ENCODE measurements around the gene DCST1. TPM values are rescaled to one million over a fixed set of nuclear protein-coding genes. Genes with fewer than 3 reads are reported as not detected.
A peak's percentile ranks its signal among the peaks of the same experiment; 100 is the strongest.

The DCST1 gene
- total RNA-seq, 2 experiments from 2014 or later = not detected

DNA sequence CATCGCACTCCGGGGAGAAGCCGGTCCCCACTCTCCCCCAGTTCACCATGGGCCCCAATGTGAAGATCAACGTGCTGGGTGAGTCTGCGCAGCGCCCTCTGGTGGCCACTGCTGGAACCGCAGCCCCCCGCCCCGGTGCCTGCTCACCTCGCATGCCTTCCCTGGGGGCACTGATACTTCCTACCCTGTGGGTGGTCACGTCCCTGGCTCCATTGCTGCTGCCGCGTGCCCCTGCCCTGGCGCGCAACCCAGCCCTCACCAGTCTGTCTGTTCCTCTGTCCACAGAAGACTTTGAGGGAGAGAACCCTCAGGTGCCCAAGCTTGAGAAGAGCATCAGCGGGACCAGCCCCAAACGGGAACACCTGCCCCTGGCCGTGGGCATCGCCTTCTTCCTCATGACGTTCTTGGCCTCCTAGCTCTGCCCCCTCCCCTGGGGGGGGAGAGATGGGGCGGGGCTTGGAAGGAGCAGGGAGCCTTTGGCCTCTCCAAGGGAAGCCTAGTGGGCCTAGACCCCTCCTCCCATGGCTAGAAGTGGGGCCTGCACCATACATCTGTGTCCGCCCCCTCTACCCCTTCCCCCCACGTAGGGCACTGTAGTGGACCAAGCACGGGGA is 52.6 kb downstream of the DCST1 start:
- POLR2A ChIA-PET = interaction anchor here (0.6 kb wide), 1 partner anchor 179 kb away, joined by 3 read pairs; no protein-coding TSS in a partner anchor
- H3K4me3 ChIP-seq (ENCODE audit: low read depth, low read length, poor library complexity, severe bottlenecking) = peak overlapping the region; percentile 81
- CTCF ChIA-PET (ENCODE audit: unreplicated experiment) = interaction anchor here (1.8 kb wide), 1 partner anchor 81 kb away, joined by 7 read pairs; no protein-coding TSS in a partner anchor
- no peaks in the 10 kb centered on the region for H3K79me2 ChIP-seq (ENCODE audit: insufficient read depth, low read depth, low read length)
- H3K36me3 ChIP-seq (ENCODE audit: insufficient read depth, low read length) = no peaks in the 10 kb centered on the region
- peak overlapping the region; percentile 99 for H3K4me2 ChIP-seq (ENCODE audit: low read length)
- H3K9me2 ChIP-seq (ENCODE audit: insufficient read depth, low read length) = no peaks in the 10 kb centered on the region
- BruUV-seq (replicated peaks) = no TSS peak
- peak overlapping the region; percentile 87 for H3K27ac ChIP-seq (ENCODE audit: low read depth, low read length, poor library complexity, severe bottlenecking)
- peaks cover 35% of the 10 kb centered on the region for H3K4me1 ChIP-seq (ENCODE audit: insufficient read depth, low read length, poor library complexity, severe bottlenecking)
- no peaks in the 10 kb centered on the region for H4K20me1 ChIP-seq (ENCODE audit: insufficient read depth, low read length)
- H2AFZ ChIP-seq (ENCODE audit: low read length) = peak overlapping the region; percentile 88; the same call in 1 of the 2 replicates
- no peaks in the 10 kb centered on the region for H3K9me3 ChIP-seq (ENCODE audit: low read length)
- DNase-seq (ENCODE audit: low spot score) = peak; percentile 81
- TF ChIP-seq, protein P1, sequence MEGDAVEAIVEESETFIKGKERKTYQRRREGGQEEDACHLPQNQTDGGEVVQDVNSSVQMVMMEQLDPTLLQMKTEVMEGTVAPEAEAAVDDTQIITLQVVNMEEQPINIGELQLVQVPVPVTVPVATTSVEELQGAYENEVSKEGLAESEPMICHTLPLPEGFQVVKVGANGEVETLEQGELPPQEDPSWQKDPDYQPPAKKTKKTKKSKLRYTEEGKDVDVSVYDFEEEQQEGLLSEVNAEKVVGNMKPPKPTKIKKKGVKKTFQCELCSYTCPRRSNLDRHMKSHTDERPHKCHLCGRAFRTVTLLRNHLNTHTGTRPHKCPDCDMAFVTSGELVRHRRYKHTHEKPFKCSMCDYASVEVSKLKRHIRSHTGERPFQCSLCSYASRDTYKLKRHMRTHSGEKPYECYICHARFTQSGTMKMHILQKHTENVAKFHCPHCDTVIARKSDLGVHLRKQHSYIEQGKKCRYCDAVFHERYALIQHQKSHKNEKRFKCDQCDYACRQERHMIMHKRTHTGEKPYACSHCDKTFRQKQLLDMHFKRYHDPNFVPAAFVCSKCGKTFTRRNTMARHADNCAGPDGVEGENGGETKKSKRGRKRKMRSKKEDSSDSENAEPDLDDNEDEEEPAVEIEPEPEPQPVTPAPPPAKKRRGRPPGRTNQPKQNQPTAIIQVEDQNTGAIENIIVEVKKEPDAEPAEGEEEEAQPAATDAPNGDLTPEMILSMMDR (conservative IDR thresholded peaks at IDR 0.05; ENCODE audit: low read length) = peak; percentile 90
- no peak for TF ChIP-seq EZH2phosphoT487 (IDR thresholded peaks at IDR 0.05; ENCODE audit: borderline replicate concordance, low read depth, low read length)
- intact Hi-C loops (cut with micrococcal nuclease; ENCODE audit: unreplicated experiment) = no loop called here

DNA sequence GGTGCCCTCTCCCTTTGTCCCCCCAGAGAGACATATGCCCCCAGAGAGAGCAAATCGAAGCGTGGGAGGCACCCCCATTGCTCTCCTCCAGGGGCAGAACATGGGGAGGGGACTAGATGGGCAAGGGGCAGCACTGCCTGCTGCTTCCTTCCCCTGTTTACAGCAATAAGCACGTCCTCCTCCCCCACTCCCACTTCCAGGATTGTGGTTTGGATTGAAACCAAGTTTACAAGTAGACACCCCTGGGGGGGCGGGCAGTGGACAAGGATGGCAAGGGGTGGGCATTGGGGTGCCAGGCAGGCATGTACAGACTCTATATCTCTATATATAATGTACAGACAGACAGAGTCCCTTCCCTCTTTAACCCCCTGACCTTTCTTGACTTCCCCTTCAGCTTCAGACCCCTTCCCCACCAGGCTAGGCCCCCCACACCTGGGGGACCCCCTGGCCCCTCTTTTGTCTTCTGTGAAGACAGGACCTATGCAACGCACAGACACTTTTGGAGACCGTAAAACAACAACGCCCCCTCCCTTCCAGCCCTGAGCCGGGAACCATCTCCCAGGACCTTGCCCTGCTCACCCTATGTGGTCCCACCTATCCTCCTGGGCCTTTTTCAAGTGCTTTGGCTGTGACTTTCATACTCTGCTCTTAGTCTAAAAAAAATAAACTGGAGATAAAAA is 53.4 kb downstream of the DCST1 start:
- DNase-seq (ENCODE audit: low spot score) = no peak

More for the DNA sequence above, 53.4 kb downstream of the DCST1 start:
- Histone ChIP-seq H4K20me1 (ENCODE audit: insufficient read depth, low read length) (no peaks in the 10 kb centered on the region), H3K27ac (ENCODE audit: low read depth, low read length, poor library complexity, severe bottlenecking) (no peak overlapping the region), H3K4me2 (ENCODE audit: low read length) (peak overlapping the region; percentile 99; the same call in 1 of the 2 replicates), H2AFZ (ENCODE audit: low read length) (no peak overlapping the region), H3K79me2 (ENCODE audit: insufficient read depth, low read depth, low read length) (no peaks in the 10 kb centered on the region), H3K4me1 (ENCODE audit: insufficient read depth, low read length, poor library complexity, severe bottlenecking) (peaks cover 29% of the 10 kb centered on the region), H3K9me2 (ENCODE audit: insufficient read depth, low read length) (no peaks in the 10 kb centered on the region), H3K36me3 (ENCODE audit: insufficient read depth, low read length) (no peaks in the 10 kb centered on the region), H3K4me3 (ENCODE audit: low read depth, low read length, poor library complexity, severe bottlenecking) (no peak overlapping the region), H3K9me3 (ENCODE audit: low read length) (no peaks in the 10 kb centered on the region)
- POLR2A ChIA-PET = interaction anchor here (0.6 kb wide), 1 partner anchor 178 kb away, joined by 3 read pairs; no protein-coding TSS in a partner anchor
- TF ChIP-seq, protein P1 (conservative IDR thresholded peaks at IDR 0.05; ENCODE audit: low read length) = peak; percentile 62
- TF ChIP-seq EZH2phosphoT487 (IDR thresholded peaks at IDR 0.05; ENCODE audit: borderline replicate concordance, low read depth, low read length) = no peak
- TSS peak; percentile 51 for BruUV-seq (replicated peaks)
- CTCF ChIA-PET (ENCODE audit: unreplicated experiment) = no interaction called here
- intact Hi-C loops (cut with micrococcal nuclease; ENCODE audit: unreplicated experiment) = no loop called here
